Breast epithelium (tissue), 4 donors: ENCODE results near the gene SHB. TPM values are rescaled to one million over a fixed set of nuclear protein-coding genes. Genes with fewer than 3 reads are reported as not detected.

Experiments used
- DNase-seq, 2 donors: peaks; one replicate each; pipeline ENCODE4 v3.0.0-alpha.2; 2019; ENCODE audit warnings: low spot score in 2 of 2
- H3K27ac ChIP-seq, 2 donors: fragments of 200-600 bp; sonication (generic) in 1 of 2; one replicate each; pipeline ENCODE4 v1.5.1; 2016 to 2019; ENCODE audit warnings: mild to moderate bottlenecking in 1 of 2
- H3K27me3 ChIP-seq, 2 donors: fragments of 200-600 bp; sonication (generic) in 1 of 2; one replicate each; pipeline versions ENCODE4 v1.5.1 to v1.6.0; 2017 to 2019; ENCODE audit warnings: control low read depth in 1 of 2, mild to moderate bottlenecking in 1 of 2
- H3K36me3 ChIP-seq: fragments of 200-600 bp; one replicate; pipeline ENCODE4 v1.5.1; 2019
- H3K4me1 ChIP-seq, 2 donors: fragments of 200-600 bp; sonication (generic); one replicate each; pipeline ENCODE4 v1.5.1; 2016 to 2019; ENCODE audit warnings: control low read depth in 1 of 2
- H3K4me3 ChIP-seq, 3 donors: fragments of 200-600 bp; sonication (generic); 1 replicate in 2 of 3; 2 replicates in 1 of 3; pipeline ENCODE4 v1.5.1; 2016 to 2019; ENCODE audit warnings: mild to moderate bottlenecking in 3 of 3, moderate library complexity in 2 of 3
- H3K9me3 ChIP-seq, 2 donors: fragments of 200-600 bp; sonication (generic) in 1 of 2; one replicate each; pipeline ENCODE4 v1.5.1; 2016 to 2019; ENCODE audit warnings: control low read depth in 1 of 2
- POLR2A ChIP-seq: fragments of 450-650 bp; IDR thresholded peaks from one replicate; pipeline ENCODE4 v1.6.1; 2016; ENCODE audit warnings: antibody characterized with exemption, mild to moderate bottlenecking, moderate library complexity
- POLR2AphosphoS5 ChIP-seq, 3 donors: sonication (generic); formaldehyde crosslinking; IDR thresholded peaks; one replicate each; pipeline ENCODE4 v1.6.1; 2017; ENCODE audit warnings: antibody characterized with exemption in 3 of 3
- intact Hi-C: fragments of 100-400 bp; cut with DNase I; formaldehyde crosslinking; loops from one replicate; pipeline ENCODE4 v1.15.1; 2023; ENCODE audit warnings: low total_unique reads
- total RNA-seq, 3 donors: library from RNA; depleted of rRNA; stranded (reverse); fragments of >200 nt; gene quantifications; one replicate each; pipeline ENCODE4 v1.1.0, GENCODE V29; 2016
- TF ChIP-seq, protein P1 (sequence below), 3 donors: fragments of 450-650 bp; IDR thresholded peaks; one replicate each; pipeline ENCODE4 v1.5.1; 2016 to 2017; ENCODE audit warnings: antibody characterized with exemption in 3 of 3, mild to moderate bottlenecking in 3 of 3, moderate library complexity in 3 of 3

The SHB gene
- total RNA-seq, 3 donors from 2014 or later = 3.8 to 18.7 (median 17.9) TPM

DNA sequence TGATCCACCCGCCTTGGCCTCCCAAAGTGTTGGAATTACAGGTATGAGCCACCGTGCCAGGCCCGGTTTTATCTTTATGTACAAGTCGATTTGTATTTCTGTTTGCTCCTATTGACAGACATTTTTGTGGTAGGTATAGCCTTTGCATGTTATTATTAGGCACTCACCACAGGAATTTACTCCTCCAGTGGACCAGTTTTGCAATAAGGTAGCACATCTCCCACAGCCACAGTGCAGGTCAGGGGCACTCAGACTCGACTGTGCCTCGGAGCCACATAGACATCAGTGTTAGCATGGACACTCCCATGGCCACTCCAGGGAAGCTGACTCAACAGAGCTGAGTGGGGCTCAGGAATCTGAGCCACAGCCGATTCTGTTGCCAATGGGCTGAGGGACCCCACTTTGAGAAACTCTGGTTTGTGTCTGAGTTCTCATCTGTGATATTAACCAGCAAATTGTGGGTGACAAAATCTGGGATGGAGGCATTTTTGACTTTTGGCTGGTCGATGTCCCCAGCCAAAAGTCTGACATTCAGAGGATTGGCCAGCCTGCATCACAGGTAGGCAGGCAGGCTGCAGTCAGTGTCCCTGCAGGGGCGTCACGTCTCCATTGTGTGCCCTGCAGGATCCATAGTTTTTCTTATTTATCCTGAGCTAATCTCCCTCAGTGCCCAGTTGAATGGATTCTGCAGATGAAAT is 15.0 kb upstream of the SHB start:
- no peak overlapping the region for H3K4me3 ChIP-seq
- H3K27ac ChIP-seq = no peak overlapping the region
- H3K4me1 ChIP-seq = no peaks in the 10 kb centered on the region
- H3K27me3 ChIP-seq = no peaks in the 10 kb centered on the region
- no peaks in the 10 kb centered on the region for H3K9me3 ChIP-seq
- intact Hi-C loops = loop anchor here (10.0 kb wide), 1 partner anchor 169 kb away; no protein-coding TSS in a partner anchor
- TF ChIP-seq POLR2AphosphoS5 (IDR thresholded peaks at IDR 0.05) = no peak
- TF ChIP-seq, protein P1, sequence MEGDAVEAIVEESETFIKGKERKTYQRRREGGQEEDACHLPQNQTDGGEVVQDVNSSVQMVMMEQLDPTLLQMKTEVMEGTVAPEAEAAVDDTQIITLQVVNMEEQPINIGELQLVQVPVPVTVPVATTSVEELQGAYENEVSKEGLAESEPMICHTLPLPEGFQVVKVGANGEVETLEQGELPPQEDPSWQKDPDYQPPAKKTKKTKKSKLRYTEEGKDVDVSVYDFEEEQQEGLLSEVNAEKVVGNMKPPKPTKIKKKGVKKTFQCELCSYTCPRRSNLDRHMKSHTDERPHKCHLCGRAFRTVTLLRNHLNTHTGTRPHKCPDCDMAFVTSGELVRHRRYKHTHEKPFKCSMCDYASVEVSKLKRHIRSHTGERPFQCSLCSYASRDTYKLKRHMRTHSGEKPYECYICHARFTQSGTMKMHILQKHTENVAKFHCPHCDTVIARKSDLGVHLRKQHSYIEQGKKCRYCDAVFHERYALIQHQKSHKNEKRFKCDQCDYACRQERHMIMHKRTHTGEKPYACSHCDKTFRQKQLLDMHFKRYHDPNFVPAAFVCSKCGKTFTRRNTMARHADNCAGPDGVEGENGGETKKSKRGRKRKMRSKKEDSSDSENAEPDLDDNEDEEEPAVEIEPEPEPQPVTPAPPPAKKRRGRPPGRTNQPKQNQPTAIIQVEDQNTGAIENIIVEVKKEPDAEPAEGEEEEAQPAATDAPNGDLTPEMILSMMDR (IDR thresholded peaks at IDR 0.05) = no peak
- no peak for TF ChIP-seq POLR2A
- no peaks in the 10 kb centered on the region for H3K36me3 ChIP-seq
- no peak for DNase-seq

GRCh38 chr9:38082446-38083287 is 13.6 kb upstream of the SHB start:
- Histone ChIP-seq H3K27ac (no peak overlapping the region), H3K4me3 (no peak overlapping the region), H3K36me3 (no peaks in the 10 kb centered on the region), H3K9me3 (no peaks in the 10 kb centered on the region), H3K4me1 (no peaks in the 10 kb centered on the region), H3K27me3 (no peaks in the 10 kb centered on the region)
- DNase-seq = no peak
- TF ChIP-seq POLR2AphosphoS5 (IDR thresholded peaks at IDR 0.05) (no peak), POLR2A (no peak)
- TF ChIP-seq, protein P1 (IDR thresholded peaks at IDR 0.05) = no peak
- intact Hi-C loops = loop anchor here (10.0 kb wide), 1 partner anchor 168 kb away; no protein-coding TSS in a partner anchor

- intact Hi-C loops = loop anchor here (10.0 kb wide), 1 partner anchor 167 kb away; no protein-coding TSS in a partner anchor
- Histone ChIP-seq H3K27ac (no peak overlapping the region), H3K4me3 (no peak overlapping the region), H3K36me3 (no peaks in the 10 kb centered on the region), H3K4me1 (no peaks in the 10 kb centered on the region), H3K27me3 (no peaks in the 10 kb centered on the region), H3K9me3 (no peaks in the 10 kb centered on the region)
- TF ChIP-seq POLR2AphosphoS5 (IDR thresholded peaks at IDR 0.05) (no peak), POLR2A (no peak)
- TF ChIP-seq, protein P1 (IDR thresholded peaks at IDR 0.05) = no peak
- DNase-seq = no peak
Measured at GRCh38 chr9:38081356-38082108, 12.5 kb upstream of the SHB start.

DNA sequence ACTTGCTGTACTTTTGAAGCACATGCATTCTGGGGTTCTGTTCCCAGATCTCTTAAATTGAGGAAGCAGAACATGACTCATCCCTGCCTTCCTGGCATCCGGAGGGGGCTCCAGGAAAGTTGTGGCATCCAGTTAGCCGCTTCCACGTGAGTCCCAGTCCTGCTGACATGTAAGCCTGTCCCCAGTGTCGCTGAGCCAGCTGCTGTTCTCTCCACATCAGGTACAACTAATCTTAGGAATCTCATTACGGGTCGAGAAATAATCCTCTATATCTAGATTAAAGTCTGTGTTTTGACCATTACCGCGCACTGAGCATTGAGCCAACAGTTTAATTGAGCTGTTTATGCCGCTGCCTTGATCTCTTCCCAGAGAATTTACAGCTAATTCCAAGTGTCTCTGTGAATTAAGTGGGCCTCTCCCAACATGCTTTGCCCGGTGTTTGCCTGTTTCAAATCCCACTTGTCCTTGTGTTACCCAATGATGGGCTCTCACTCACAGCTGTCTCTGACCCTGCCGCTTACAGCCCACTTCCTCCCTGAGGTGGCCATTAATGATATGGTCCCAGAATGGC is 10.5 kb upstream of the SHB start:
- H3K4me3 ChIP-seq = no peak overlapping the region
- intact Hi-C loops = loop anchor here (10.0 kb wide), 1 partner anchor 165 kb away; no protein-coding TSS in a partner anchor
- no peaks in the 10 kb centered on the region for H3K27me3 ChIP-seq
- no peaks in the 10 kb centered on the region for H3K4me1 ChIP-seq
- DNase-seq = peak in 1 of 2 donors; percentile 16
- TF ChIP-seq POLR2A (no peak), POLR2AphosphoS5 (IDR thresholded peaks at IDR 0.05) (peak in 1 of 3 donors; percentile 28)
- TF ChIP-seq, protein P1 (IDR thresholded peaks at IDR 0.05) = no peak
- peak overlapping the region in 1 of 2 donors; percentile 30 for H3K27ac ChIP-seq
- no peaks in the 10 kb centered on the region for H3K9me3 ChIP-seq
- H3K36me3 ChIP-seq = no peaks in the 10 kb centered on the region
